ENCODE results near the gene RNF220. TPM values are rescaled to one million over a fixed set of nuclear protein-coding genes. Genes with fewer than 3 reads are reported as not detected.

The RNF220 gene
- total and polyA plus RNA-seq, 2 of the 13 experiments (the other 11 are each of a cell fraction or from before 2014, with no cell fraction given), result 48.2 to 72.1 TPM

GRCh38 chr1:44405031-44405797 is at the start of gene RNF220 (continued):
- no peak for TF ChIP-seq RORA (CRISPR knock-in tag; IDR thresholded peaks at IDR 0.05)
- TF ChIP-seq ZNF414 (CRISPR knock-in tag; IDR thresholded peaks at IDR 0.05), result peak; percentile 84; the same call in 1 of the 2 replicates
- no peak for TF ChIP-seq MYNN (CRISPR knock-in tag; IDR thresholded peaks at IDR 0.05; ENCODE audit: low read depth)
- TF ChIP-seq MXD3 (CRISPR knock-in tag; IDR thresholded peaks at IDR 0.05), result peak; percentile 31; the same call in 1 of the 2 replicates
- TF ChIP-seq ZNF281 (CRISPR knock-in tag; IDR thresholded peaks at IDR 0.05; ENCODE audit: borderline replicate concordance), result no peak
- peak; percentile 35 for TF ChIP-seq ZFY (CRISPR knock-in tag; IDR thresholded peaks at IDR 0.05)
- no peak for TF ChIP-seq ZBTB49 (CRISPR knock-in tag; IDR thresholded peaks at IDR 0.05; ENCODE audit: borderline replicate concordance)
- TF ChIP-seq HOMEZ (CRISPR knock-in tag; IDR thresholded peaks at IDR 0.05; ENCODE audit: low read depth), result peak; percentile 52
- no peak for TF ChIP-seq HNRNPL (IDR thresholded peaks at IDR 0.05; ENCODE audit: low read depth, low read length)
- TF ChIP-seq RCOR2 (CRISPR knock-in tag; IDR thresholded peaks at IDR 0.05), result no peak
- TF ChIP-seq ZNF597 (CRISPR knock-in tag; IDR thresholded peaks at IDR 0.05), result no peak
- TF ChIP-seq NCOA2 (CRISPR knock-in tag; IDR thresholded peaks at IDR 0.05), result peak; percentile 10; the same call in 1 of the 2 replicates
- peak; percentile 62; the same call in 1 of the 2 replicates for TF ChIP-seq MTF2 (CRISPR knock-in tag; IDR thresholded peaks at IDR 0.05; ENCODE audit: borderline replicate concordance)
- TF ChIP-seq ZNF615 (CRISPR knock-in tag; IDR thresholded peaks at IDR 0.05; ENCODE audit: borderline replicate concordance), result no peak
- TF ChIP-seq ZNF891 (CRISPR knock-in tag; IDR thresholded peaks at IDR 0.05), result peak; percentile 65; the same call in 1 of the 2 replicates
- TF ChIP-seq MXD1 (CRISPR knock-in tag; IDR thresholded peaks at IDR 0.05), result peak; percentile 47; the same call in 1 of the 2 replicates
- peak; percentile 77 for TF ChIP-seq POLR2AphosphoS5 (IDR thresholded peaks at IDR 0.05; ENCODE audit: low read depth, low read length)
- peak; percentile 33; the same call in 1 of the 2 replicates for TF ChIP-seq SUZ12 (IDR thresholded peaks at IDR 0.05; ENCODE audit: low read depth, low read length)
